ENCODE results near the gene ENO1. TPM values are rescaled to one million over a fixed set of nuclear protein-coding genes. Genes with fewer than 3 reads are reported as not detected.

ENO1 gene
- total and polyA plus RNA-seq, 9 of the 15 experiments (the other 6 are each of a cell fraction or from before 2014, with no cell fraction given), result 2,249 to 7,472 (median 2,868) TPM

DNA sequence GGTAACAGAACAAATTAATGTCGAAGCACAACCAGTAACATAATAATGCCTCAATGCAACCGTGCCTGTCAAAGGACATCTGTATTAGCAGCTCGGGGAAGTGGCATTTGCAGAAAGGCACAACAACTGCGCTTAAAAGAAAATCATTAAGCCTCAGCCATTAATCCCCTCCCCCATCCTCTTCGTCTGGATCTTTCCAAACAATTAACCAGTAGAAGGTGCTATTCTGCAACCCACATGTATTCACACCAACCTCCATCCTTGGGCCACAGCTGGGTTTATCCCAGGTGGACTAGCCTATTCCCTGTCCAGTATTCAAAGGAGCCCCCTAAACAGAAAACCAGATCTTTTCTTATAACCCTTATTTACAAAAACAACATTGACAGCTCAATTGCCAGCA, 63.6 kb downstream of the ENO1 start (continued):
- no peak for TF ChIP-seq GABPB1 (CRISPR knock-in tag; IDR thresholded peaks at IDR 0.05)
- TF ChIP-seq SMARCE1 (IDR thresholded peaks at IDR 0.05), result peak; percentile 61; the same call in 1 of the 2 replicates
- no peak for TF ChIP-seq L3MBTL2 (IDR thresholded peaks at IDR 0.05)
- TF ChIP-seq, protein P1, sequence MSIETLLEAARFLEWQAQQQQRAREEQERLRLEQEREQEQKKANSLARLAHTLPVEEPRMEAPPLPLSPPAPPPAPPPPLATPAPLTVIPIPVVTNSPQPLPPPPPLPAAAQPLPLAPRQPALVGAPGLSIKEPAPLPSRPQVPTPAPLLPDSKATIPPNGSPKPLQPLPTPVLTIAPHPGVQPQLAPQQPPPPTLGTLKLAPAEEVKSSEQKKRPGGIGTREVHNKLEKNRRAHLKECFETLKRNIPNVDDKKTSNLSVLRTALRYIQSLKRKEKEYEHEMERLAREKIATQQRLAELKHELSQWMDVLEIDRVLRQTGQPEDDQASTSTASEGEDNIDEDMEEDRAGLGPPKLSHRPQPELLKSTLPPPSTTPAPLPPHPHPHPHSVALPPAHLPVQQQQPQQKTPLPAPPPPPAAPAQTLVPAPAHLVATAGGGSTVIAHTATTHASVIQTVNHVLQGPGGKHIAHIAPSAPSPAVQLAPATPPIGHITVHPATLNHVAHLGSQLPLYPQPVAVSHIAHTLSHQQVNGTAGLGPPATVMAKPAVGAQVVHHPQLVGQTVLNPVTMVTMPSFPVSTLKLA (conservative IDR thresholded peaks at IDR 0.05), result 0 out of 4 replicates have a peak, but pooled peaks have one; percentile 20 to 29
- TF ChIP-seq SIN3A (IDR thresholded peaks at IDR 0.05; ENCODE audit: borderline replicate concordance in 2 of 2, control insufficient read depth in 1 of 2, low read depth in 2 of 2, low read length in 2 of 2), result peak in 1 of 2 experiments; percentile 46; a peak in 1 of 4 replicates
- TF ChIP-seq, protein P2, sequence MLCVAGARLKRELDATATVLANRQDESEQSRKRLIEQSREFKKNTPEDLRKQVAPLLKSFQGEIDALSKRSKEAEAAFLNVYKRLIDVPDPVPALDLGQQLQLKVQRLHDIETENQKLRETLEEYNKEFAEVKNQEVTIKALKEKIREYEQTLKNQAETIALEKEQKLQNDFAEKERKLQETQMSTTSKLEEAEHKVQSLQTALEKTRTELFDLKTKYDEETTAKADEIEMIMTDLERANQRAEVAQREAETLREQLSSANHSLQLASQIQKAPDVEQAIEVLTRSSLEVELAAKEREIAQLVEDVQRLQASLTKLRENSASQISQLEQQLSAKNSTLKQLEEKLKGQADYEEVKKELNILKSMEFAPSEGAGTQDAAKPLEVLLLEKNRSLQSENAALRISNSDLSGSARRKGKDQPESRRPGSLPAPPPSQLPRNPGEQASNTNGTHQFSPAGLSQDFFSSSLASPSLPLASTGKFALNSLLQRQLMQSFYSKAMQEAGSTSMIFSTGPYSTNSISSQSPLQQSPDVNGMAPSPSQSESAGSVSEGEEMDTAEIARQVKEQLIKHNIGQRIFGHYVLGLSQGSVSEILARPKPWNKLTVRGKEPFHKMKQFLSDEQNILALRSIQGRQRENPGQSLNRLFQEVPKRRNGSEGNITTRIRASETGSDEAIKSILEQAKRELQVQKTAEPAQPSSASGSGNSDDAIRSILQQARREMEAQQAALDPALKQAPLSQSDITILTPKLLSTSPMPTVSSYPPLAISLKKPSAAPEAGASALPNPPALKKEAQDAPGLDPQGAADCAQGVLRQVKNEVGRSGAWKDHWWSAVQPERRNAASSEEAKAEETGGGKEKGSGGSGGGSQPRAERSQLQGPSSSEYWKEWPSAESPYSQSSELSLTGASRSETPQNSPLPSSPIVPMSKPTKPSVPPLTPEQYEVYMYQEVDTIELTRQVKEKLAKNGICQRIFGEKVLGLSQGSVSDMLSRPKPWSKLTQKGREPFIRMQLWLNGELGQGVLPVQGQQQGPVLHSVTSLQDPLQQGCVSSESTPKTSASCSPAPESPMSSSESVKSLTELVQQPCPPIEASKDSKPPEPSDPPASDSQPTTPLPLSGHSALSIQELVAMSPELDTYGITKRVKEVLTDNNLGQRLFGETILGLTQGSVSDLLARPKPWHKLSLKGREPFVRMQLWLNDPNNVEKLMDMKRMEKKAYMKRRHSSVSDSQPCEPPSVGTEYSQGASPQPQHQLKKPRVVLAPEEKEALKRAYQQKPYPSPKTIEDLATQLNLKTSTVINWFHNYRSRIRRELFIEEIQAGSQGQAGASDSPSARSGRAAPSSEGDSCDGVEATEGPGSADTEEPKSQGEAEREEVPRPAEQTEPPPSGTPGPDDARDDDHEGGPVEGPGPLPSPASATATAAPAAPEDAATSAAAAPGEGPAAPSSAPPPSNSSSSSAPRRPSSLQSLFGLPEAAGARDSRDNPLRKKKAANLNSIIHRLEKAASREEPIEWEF (CRISPR knock-in tag; IDR thresholded peaks at IDR 0.05), result no peak
- TF ChIP-seq SMARCA5 (IDR thresholded peaks at IDR 0.05), result no peak
- no peak for TF ChIP-seq MECOM (CRISPR knock-in tag; IDR thresholded peaks at IDR 0.05)
- TF ChIP-seq ZNF41 (CRISPR knock-in tag; conservative IDR thresholded peaks at IDR 0.05), result no peak
- no peak for TF ChIP-seq SP2 (IDR thresholded peaks at IDR 0.05; ENCODE audit: extremely low read depth, low read depth, low read length, poor library complexity, severe bottlenecking)
- TF ChIP-seq KAT8 (IDR thresholded peaks at IDR 0.05; ENCODE audit: low read depth), result no peak
- TF ChIP-seq ZNF384 (IDR thresholded peaks at IDR 0.05; ENCODE audit: low read depth, low read length), result peak; percentile 28; the same call in 1 of the 2 replicates
- TF ChIP-seq SMC3 (conservative IDR thresholded peaks at IDR 0.05; ENCODE audit: insufficient read depth, low read depth, low read length), result no peak
- no peak for TF ChIP-seq NFXL1 (CRISPR knock-in tag; IDR thresholded peaks at IDR 0.05)
- TF ChIP-seq XRCC3 (IDR thresholded peaks at IDR 0.05), result no peak
- no peak for TF ChIP-seq YBX1 (IDR thresholded peaks at IDR 0.05)
- TF ChIP-seq SIX5 (IDR thresholded peaks at IDR 0.05; ENCODE audit: borderline replicate concordance in 1 of 2, insufficient read depth in 1 of 2, low read depth in 1 of 2, low read length in 2 of 2), result no peak
- TF ChIP-seq CBX3 (IDR thresholded peaks at IDR 0.05; ENCODE audit: borderline replicate concordance in 1 of 2, low read length in 2 of 2), result no peak
